ENCODE results near the gene ZNF432.
"Not testable (repeated sequence)": the region's sequence is repeated elsewhere in the genome, so short reads cannot be mapped to it uniquely, and the experiment has no call there.

- TF ChIP-seq SIX5 (IDR thresholded peaks at IDR 0.05; ENCODE audit: low read depth, low read length, severe bottlenecking); MXI1 (IDR thresholded peaks at IDR 0.05; ENCODE audit: low read depth, low read length); CBX3 (IDR thresholded peaks at IDR 0.05; ENCODE audit: borderline replicate concordance, low read depth); TCF12 (IDR thresholded peaks at IDR 0.05; ENCODE audit: low read depth, low read length); ASH2L (IDR thresholded peaks at IDR 0.05; ENCODE audit: borderline replicate concordance, low read depth); USF1 (IDR thresholded peaks at IDR 0.05; ENCODE audit: borderline replicate concordance, extremely low read length, insufficient read depth, low read depth, low read length); EED (IDR thresholded peaks at IDR 0.05; ENCODE audit: low read depth); NRF1 (conservative IDR thresholded peaks at IDR 0.05; ENCODE audit: low read depth, low read length); RELA (IDR thresholded peaks at IDR 0.05; ENCODE audit: borderline replicate concordance, partially characterized antibody); LARP7 (IDR thresholded peaks at IDR 0.05): not testable (repeated sequence)
- TF ChIP-seq, protein P1, sequence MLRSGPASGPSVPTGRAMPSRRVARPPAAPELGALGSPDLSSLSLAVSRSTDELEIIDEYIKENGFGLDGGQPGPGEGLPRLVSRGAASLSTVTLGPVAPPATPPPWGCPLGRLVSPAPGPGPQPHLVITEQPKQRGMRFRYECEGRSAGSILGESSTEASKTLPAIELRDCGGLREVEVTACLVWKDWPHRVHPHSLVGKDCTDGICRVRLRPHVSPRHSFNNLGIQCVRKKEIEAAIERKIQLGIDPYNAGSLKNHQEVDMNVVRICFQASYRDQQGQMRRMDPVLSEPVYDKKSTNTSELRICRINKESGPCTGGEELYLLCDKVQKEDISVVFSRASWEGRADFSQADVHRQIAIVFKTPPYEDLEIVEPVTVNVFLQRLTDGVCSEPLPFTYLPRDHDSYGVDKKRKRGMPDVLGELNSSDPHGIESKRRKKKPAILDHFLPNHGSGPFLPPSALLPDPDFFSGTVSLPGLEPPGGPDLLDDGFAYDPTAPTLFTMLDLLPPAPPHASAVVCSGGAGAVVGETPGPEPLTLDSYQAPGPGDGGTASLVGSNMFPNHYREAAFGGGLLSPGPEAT (IDR thresholded peaks at IDR 0.05; ENCODE audit: low read depth), result not testable (repeated sequence)
- TF ChIP-seq, protein P2, sequence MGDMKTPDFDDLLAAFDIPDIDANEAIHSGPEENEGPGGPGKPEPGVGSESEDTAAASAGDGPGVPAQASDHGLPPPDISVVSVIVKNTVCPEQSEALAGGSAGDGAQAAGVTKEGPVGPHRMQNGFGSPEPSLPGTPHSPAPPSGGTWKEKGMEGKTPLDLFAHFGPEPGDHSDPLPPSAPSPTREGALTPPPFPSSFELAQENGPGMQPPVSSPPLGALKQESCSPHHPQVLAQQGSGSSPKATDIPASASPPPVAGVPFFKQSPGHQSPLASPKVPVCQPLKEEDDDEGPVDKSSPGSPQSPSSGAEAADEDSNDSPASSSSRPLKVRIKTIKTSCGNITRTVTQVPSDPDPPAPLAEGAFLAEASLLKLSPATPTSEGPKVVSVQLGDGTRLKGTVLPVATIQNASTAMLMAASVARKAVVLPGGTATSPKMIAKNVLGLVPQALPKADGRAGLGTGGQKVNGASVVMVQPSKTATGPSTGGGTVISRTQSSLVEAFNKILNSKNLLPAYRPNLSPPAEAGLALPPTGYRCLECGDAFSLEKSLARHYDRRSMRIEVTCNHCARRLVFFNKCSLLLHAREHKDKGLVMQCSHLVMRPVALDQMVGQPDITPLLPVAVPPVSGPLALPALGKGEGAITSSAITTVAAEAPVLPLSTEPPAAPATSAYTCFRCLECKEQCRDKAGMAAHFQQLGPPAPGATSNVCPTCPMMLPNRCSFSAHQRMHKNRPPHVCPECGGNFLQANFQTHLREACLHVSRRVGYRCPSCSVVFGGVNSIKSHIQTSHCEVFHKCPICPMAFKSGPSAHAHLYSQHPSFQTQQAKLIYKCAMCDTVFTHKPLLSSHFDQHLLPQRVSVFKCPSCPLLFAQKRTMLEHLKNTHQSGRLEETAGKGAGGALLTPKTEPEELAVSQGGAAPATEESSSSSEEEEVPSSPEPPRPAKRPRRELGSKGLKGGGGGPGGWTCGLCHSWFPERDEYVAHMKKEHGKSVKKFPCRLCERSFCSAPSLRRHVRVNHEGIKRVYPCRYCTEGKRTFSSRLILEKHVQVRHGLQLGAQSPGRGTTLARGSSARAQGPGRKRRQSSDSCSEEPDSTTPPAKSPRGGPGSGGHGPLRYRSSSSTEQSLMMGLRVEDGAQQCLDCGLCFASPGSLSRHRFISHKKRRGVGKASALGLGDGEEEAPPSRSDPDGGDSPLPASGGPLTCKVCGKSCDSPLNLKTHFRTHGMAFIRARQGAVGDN (IDR thresholded peaks at IDR 0.05), result not testable (repeated sequence)
- TF ChIP-seq, protein P3, sequence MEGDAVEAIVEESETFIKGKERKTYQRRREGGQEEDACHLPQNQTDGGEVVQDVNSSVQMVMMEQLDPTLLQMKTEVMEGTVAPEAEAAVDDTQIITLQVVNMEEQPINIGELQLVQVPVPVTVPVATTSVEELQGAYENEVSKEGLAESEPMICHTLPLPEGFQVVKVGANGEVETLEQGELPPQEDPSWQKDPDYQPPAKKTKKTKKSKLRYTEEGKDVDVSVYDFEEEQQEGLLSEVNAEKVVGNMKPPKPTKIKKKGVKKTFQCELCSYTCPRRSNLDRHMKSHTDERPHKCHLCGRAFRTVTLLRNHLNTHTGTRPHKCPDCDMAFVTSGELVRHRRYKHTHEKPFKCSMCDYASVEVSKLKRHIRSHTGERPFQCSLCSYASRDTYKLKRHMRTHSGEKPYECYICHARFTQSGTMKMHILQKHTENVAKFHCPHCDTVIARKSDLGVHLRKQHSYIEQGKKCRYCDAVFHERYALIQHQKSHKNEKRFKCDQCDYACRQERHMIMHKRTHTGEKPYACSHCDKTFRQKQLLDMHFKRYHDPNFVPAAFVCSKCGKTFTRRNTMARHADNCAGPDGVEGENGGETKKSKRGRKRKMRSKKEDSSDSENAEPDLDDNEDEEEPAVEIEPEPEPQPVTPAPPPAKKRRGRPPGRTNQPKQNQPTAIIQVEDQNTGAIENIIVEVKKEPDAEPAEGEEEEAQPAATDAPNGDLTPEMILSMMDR (IDR thresholded peaks at IDR 0.05 in 2 of 3, conservative IDR thresholded peaks at IDR 0.05 in 1 of 3; ENCODE audit: control insufficient read depth in 2 of 3, extremely low read depth in 1 of 3, insufficient read depth in 1 of 3, low read depth in 3 of 3, low read length in 3 of 3), result not testable (repeated sequence)
Observed at GRCh38 chr19:52096416-52096815, 47.8 kb upstream of the ZNF432 start.
